ENCODE measurements around the gene FBXO41. TPM values are rescaled to one million over a fixed set of nuclear protein-coding genes. Genes with fewer than 3 reads are reported as not detected.

The FBXO41 gene
- total RNA-seq, 1 experiment from 2014 or later = 6.5 TPM

- in situ Hi-C loops (cut with HindIII; ENCODE audit: low pct_unique_long_range_greater_than_20kb, low sequenced_read_pairs) = loop anchor here (10.0 kb wide), 1 partner anchor 62 kb away; the partner anchor contains the start of genes CCT7 and PRADC1
- no TSS peak for BruUV-seq (replicated peaks)
- Histone ChIP-seq H3K9me3 (ENCODE audit: control insufficient read depth, insufficient read depth, low read depth, low read length) (no peaks in the 10 kb centered on the region), H3K27ac (ENCODE audit: low read length) (no peak overlapping the region), H3K27me3 (ENCODE audit: control insufficient read depth, insufficient read depth, low read length) (peaks cover 42% of the 10 kb centered on the region), H3K36me3 (ENCODE audit: control insufficient read depth, insufficient read depth, low read length) (no peaks in the 10 kb centered on the region), H3K4me1 (ENCODE audit: control insufficient read depth, insufficient read depth, low read length) (0 out of 2 replicates have a peak, but pooled peaks cover 2% of the 10 kb centered on the region), H3K4me3 (ENCODE audit: low read depth in 2 of 2, low read length in 2 of 2) (no peak overlapping the region)
- ChIA-PET POLR2A (no interaction called here), CTCF (no interaction called here)
- intact Hi-C loops (cut with micrococcal nuclease; ENCODE audit: unreplicated experiment) = no loop called here
- DNase-seq (ENCODE audit: low read depth, low spot score) (no peak), ATAC-seq (no peak)
- TF ChIP-seq SIN3A (IDR thresholded peaks at IDR 0.05; ENCODE audit: borderline replicate concordance, insufficient read depth, low read depth, low read length) (no peak), CTCF (IDR thresholded peaks at IDR 0.05) (no peak), REST (IDR thresholded peaks at IDR 0.05; ENCODE audit: insufficient read depth in 1 of 2, low read depth in 2 of 2, low read length in 1 of 2) (no peak), POLR2AphosphoS5 (IDR thresholded peaks at IDR 0.05; ENCODE audit: low read depth, low read length) (no peak), TCF7L2 (IDR thresholded peaks at IDR 0.05; ENCODE audit: low read depth, low read length) (no peak)
These were observed 12.9 kb upstream of the FBXO41 start for GRCh38 chr2:73297151-73297559.

- DNase-seq (ENCODE audit: low read depth, low spot score) = no peak
- H3K4me3 ChIP-seq (ENCODE audit: low read depth in 2 of 2, low read length in 2 of 2) = no peak overlapping the region
- in situ Hi-C loops (cut with HindIII; ENCODE audit: low pct_unique_long_range_greater_than_20kb, low sequenced_read_pairs) (loop anchor here (10.0 kb wide), 1 partner anchor 61 kb away; the partner anchor contains the start of genes CCT7 and PRADC1), intact Hi-C loops (cut with micrococcal nuclease; ENCODE audit: unreplicated experiment) (no loop called here)
- no peaks in the 10 kb centered on the region for H3K36me3 ChIP-seq (ENCODE audit: control insufficient read depth, insufficient read depth, low read length)
- TF ChIP-seq SIN3A (IDR thresholded peaks at IDR 0.05; ENCODE audit: borderline replicate concordance, insufficient read depth, low read depth, low read length) (no peak), REST (IDR thresholded peaks at IDR 0.05; ENCODE audit: insufficient read depth in 1 of 2, low read depth in 2 of 2, low read length in 1 of 2) (no peak), TCF7L2 (IDR thresholded peaks at IDR 0.05; ENCODE audit: low read depth, low read length) (no peak), CTCF (IDR thresholded peaks at IDR 0.05) (no peak), POLR2AphosphoS5 (IDR thresholded peaks at IDR 0.05; ENCODE audit: low read depth, low read length) (no peak)
- H3K27me3 ChIP-seq (ENCODE audit: control insufficient read depth, insufficient read depth, low read length) = peaks cover 40% of the 10 kb centered on the region
- no peak for ATAC-seq
- 0 out of 2 replicates have a peak, but pooled peaks cover 2% of the 10 kb centered on the region for H3K4me1 ChIP-seq (ENCODE audit: control insufficient read depth, insufficient read depth, low read length)
- no TSS peak for BruUV-seq (replicated peaks)
- ChIA-PET CTCF (no interaction called here), POLR2A (interaction anchor here (0.7 kb wide), 1 partner anchor 89 kb away, joined by 7 read pairs; the partner anchor contains the start of gene ALMS1)
- H3K27ac ChIP-seq (ENCODE audit: low read length) = no peak overlapping the region
- H3K9me3 ChIP-seq (ENCODE audit: control insufficient read depth, insufficient read depth, low read depth, low read length) = no peaks in the 10 kb centered on the region
These were observed 11.6 kb upstream of the FBXO41 start for GRCh38 chr2:73295751-73296400.
